Neuronal stem cell (in vitro differentiated cells): ENCODE measurements around the gene RIMS4.

ENCODE experiments used
- DNase-seq: peaks from one replicate; pipeline ENCODE4 v3.0.0-alpha.2; 2013; ENCODE audit warnings: low spot score
- H2AFZ ChIP-seq: one replicate; pipeline ENCODE4 v1.6.1; 2013; ENCODE audit warnings: mild to moderate bottlenecking, low read length, inconsistent platforms
- H2AK5ac ChIP-seq: 2 replicates; pipeline ENCODE4 v1.6.1; 2013; ENCODE audit warnings: low read depth, mild to moderate bottlenecking, inconsistent platforms, low read length, moderate library complexity, mixed read lengths
- H2BK120ac ChIP-seq: 2 replicates; pipeline ENCODE4 v1.6.1; 2013; ENCODE audit warnings: low read depth, mild to moderate bottlenecking, inconsistent platforms, low read length, moderate library complexity, mixed read lengths
- H2BK12ac ChIP-seq: one replicate; pipeline ENCODE4 v1.6.1; 2013; ENCODE audit warnings: low read length, inconsistent platforms
- H2BK15ac ChIP-seq: 2 replicates; pipeline ENCODE4 v1.6.1; 2013; ENCODE audit warnings: mild to moderate bottlenecking, low read length, inconsistent platforms, mixed read lengths
- H2BK5ac ChIP-seq: one replicate; pipeline ENCODE4 v1.6.1; 2013; ENCODE audit warnings: inconsistent platforms, mild to moderate bottlenecking, low read length, moderate library complexity
- H3K14ac ChIP-seq: one replicate; pipeline ENCODE4 v1.6.1; 2013; ENCODE audit warnings: low read length, inconsistent platforms
- H3K18ac ChIP-seq: 2 replicates; pipeline ENCODE4 v1.6.1; 2013; ENCODE audit warnings: low read length, inconsistent platforms
- H3K23ac ChIP-seq: 2 replicates; pipeline ENCODE4 v1.6.1; 2013; ENCODE audit warnings: low read depth, mild to moderate bottlenecking, mixed read lengths, low read length, inconsistent platforms; ENCODE audit not compliant: poor library complexity
- H3K27ac ChIP-seq: replicated peaks from 3 replicates; pipeline ENCODE4 v1.5.1; 2013; ENCODE audit warnings: low read length, inconsistent platforms
- H3K27me3 ChIP-seq, 3 experiments: 2 replicates each; pipeline ENCODE4 v1.6.1; 2013; ENCODE audit warnings: low read length in 3 of 3, mild to moderate bottlenecking in 2 of 3, inconsistent platforms in 1 of 3, low read depth in 1 of 3, mixed read lengths in 1 of 3, moderate library complexity in 1 of 3; ENCODE audit not compliant: control insufficient read depth in 3 of 3, insufficient read depth in 3 of 3
- H3K36me3 ChIP-seq, 2 donors: replicated peaks in 1 of 2; 2 replicates each; pipeline ENCODE4 v1.6.1; 2013; ENCODE audit warnings: low read length in 2 of 2; ENCODE audit not compliant: control insufficient read depth in 2 of 2, insufficient read depth in 2 of 2
- H3K4ac ChIP-seq: 2 replicates; pipeline ENCODE4 v1.6.1; 2013; ENCODE audit warnings: inconsistent platforms, mild to moderate bottlenecking, low read length, moderate library complexity
- H3K4me1 ChIP-seq, 2 donors: 1 replicate in 1 of 2; 2 replicates in 1 of 2; pipeline ENCODE4 v1.6.1; 2013; ENCODE audit warnings: low read length in 2 of 2, low read depth in 1 of 2; ENCODE audit not compliant: control insufficient read depth in 2 of 2, insufficient read depth in 1 of 2
- H3K4me2 ChIP-seq: one replicate; pipeline ENCODE4 v1.6.1; 2013; ENCODE audit warnings: mild to moderate bottlenecking, low read length, inconsistent platforms; ENCODE audit not compliant: insufficient read depth, poor library complexity, severe bottlenecking
- H3K4me3 ChIP-seq, 2 donors: 2 replicates each; pipeline ENCODE4 v1.5.1; 2013; ENCODE audit warnings: low read length in 2 of 2, mild to moderate bottlenecking in 2 of 2, inconsistent platforms in 1 of 2, moderate library complexity in 1 of 2
- H3K79me1 ChIP-seq: one replicate; pipeline ENCODE4 v1.6.1; 2013; ENCODE audit warnings: low read depth, mild to moderate bottlenecking, inconsistent platforms, low read length, moderate library complexity
- H3K9ac ChIP-seq: one replicate; pipeline ENCODE4 v1.6.1; 2013; ENCODE audit warnings: mild to moderate bottlenecking, low read depth, low read length, inconsistent platforms; ENCODE audit not compliant: poor library complexity
- H3K9me3 ChIP-seq, 2 donors: replicated peaks in 1 of 2; 2 replicates each; pipeline versions ENCODE3 to v1.6.1; 2013; ENCODE audit warnings: low read length in 2 of 2, mild to moderate bottlenecking in 2 of 2, inconsistent platforms in 1 of 2, low read depth in 1 of 2, mixed read lengths in 1 of 2, moderate library complexity in 1 of 2; ENCODE audit not compliant: control insufficient read depth in 2 of 2, insufficient read depth in 1 of 2
- H4K8ac ChIP-seq: one replicate; pipeline ENCODE4 v1.6.1; 2013; ENCODE audit warnings: low read depth, mild to moderate bottlenecking, inconsistent platforms, low read length, moderate library complexity
- H4K91ac ChIP-seq: one replicate; pipeline ENCODE4 v1.6.1; 2013; ENCODE audit warnings: low read length, low read depth, mild to moderate bottlenecking, inconsistent platforms; ENCODE audit not compliant: poor library complexity
- WGBS, 2 donors: extraction: QIAGEN DNeasy Blood & Tissue Kit; methylation state at CpG; one replicate each; pipeline ENCODE4 v1.1.7; 2013; ENCODE audit warnings: missing lambda C conversion rate in 2 of 2, mixed read lengths in 1 of 2; ENCODE audit not compliant: insufficient read length in 2 of 2, insufficient replicate concordance in 1 of 2; ENCODE audit errors: extremely low coverage in 2 of 2; 5-methylcytosine and 5-hydroxymethylcytosine counted together

RIMS4 gene

GRCh38 chr20:44780226-44780625 lies 30.1 kb downstream of the RIMS4 start:
- Histone ChIP-seq H3K23ac (no peak overlapping the region), H3K36me3 (no peaks in the 10 kb centered on the region), H3K14ac (no peak overlapping the region), H3K4ac (no peak overlapping the region), H3K4me3 (no peak overlapping the region), H2AFZ (no peak overlapping the region), H3K27me3 (no peaks in the 10 kb centered on the region), H4K91ac (no peak overlapping the region), H3K79me1 (no peaks in the 10 kb centered on the region), H2BK12ac (no peak overlapping the region), H3K27ac (no peak overlapping the region), H3K18ac (no peak overlapping the region), H3K4me2 (no peak overlapping the region), H2BK15ac (no peak overlapping the region), H4K8ac (no peak overlapping the region), H2BK5ac (no peak overlapping the region), H3K9ac (no peak overlapping the region), H2BK120ac (no peak overlapping the region), H3K9me3 (no peaks in the 10 kb centered on the region), H3K4me1 (no peaks in the 10 kb centered on the region), H2AK5ac (no peak overlapping the region)
- WGBS, 2 donors = no CpG with 5 or more reads among the region's 5 CpGs
- DNase-seq = peak; percentile 72

- no peak overlapping the region for H2BK12ac ChIP-seq
- H3K23ac ChIP-seq = no peak overlapping the region
- no peaks in the 10 kb centered on the region for H3K79me1 ChIP-seq
- no peak overlapping the region for H3K18ac ChIP-seq
- no peak overlapping the region for H3K27ac ChIP-seq
- no peak overlapping the region for H2BK120ac ChIP-seq
- no peak overlapping the region for H3K14ac ChIP-seq
- H4K8ac ChIP-seq = no peak overlapping the region
- no peaks in the 10 kb centered on the region for H3K27me3 ChIP-seq
- peak; percentile 59 for DNase-seq
- H3K4ac ChIP-seq = no peak overlapping the region
- H3K9ac ChIP-seq = no peak overlapping the region
- H3K9me3 ChIP-seq = no peaks in the 10 kb centered on the region
- WGBS, 2 donors = no CpG with 5 or more reads among the region's 7 CpGs
- H3K4me2 ChIP-seq = no peak overlapping the region
- no peak overlapping the region for H2BK15ac ChIP-seq
- no peaks in the 10 kb centered on the region for H3K4me1 ChIP-seq
- H2AFZ ChIP-seq = no peak overlapping the region
- no peak overlapping the region for H3K4me3 ChIP-seq
- H3K36me3 ChIP-seq = no peaks in the 10 kb centered on the region
- no peak overlapping the region for H2AK5ac ChIP-seq
- H4K91ac ChIP-seq = no peak overlapping the region
- H2BK5ac ChIP-seq = no peak overlapping the region
Measured at GRCh38 chr20:44776980-44777379, 33.4 kb downstream of the RIMS4 start.

- H3K27me3 ChIP-seq = no peaks in the 10 kb centered on the region
- H4K8ac ChIP-seq = no peak overlapping the region
- no peaks in the 10 kb centered on the region for H3K79me1 ChIP-seq
- no peak overlapping the region for H2BK12ac ChIP-seq
- H2BK5ac ChIP-seq = no peak overlapping the region
- H3K4ac ChIP-seq = no peak overlapping the region
- no CpG with 5 or more reads among the region's 10 CpGs for WGBS, 2 donors
- no peak overlapping the region for H3K14ac ChIP-seq
- H3K4me3 ChIP-seq = no peak overlapping the region
- no peak for DNase-seq
- no peak overlapping the region for H2BK120ac ChIP-seq
- H3K23ac ChIP-seq = no peak overlapping the region
- H2BK15ac ChIP-seq = no peak overlapping the region
- H2AFZ ChIP-seq = no peak overlapping the region
- no peak overlapping the region for H3K27ac ChIP-seq
- H3K4me1 ChIP-seq = peaks cover 0 to 3% of the 10 kb centered on the region in 2 donors
- no peaks in the 10 kb centered on the region for H3K9me3 ChIP-seq
- H4K91ac ChIP-seq = no peak overlapping the region
- H3K36me3 ChIP-seq = no peaks in the 10 kb centered on the region
- no peak overlapping the region for H3K4me2 ChIP-seq
- no peak overlapping the region for H2AK5ac ChIP-seq
- H3K18ac ChIP-seq = no peak overlapping the region
- no peak overlapping the region for H3K9ac ChIP-seq
Measured at GRCh38 chr20:44773070-44773829, 37.1 kb downstream of the RIMS4 start.

- Histone ChIP-seq H3K79me1 (no peaks in the 10 kb centered on the region), H3K4ac (no peak overlapping the region), H2AK5ac (no peak overlapping the region), H4K8ac (no peak overlapping the region), H2BK15ac (no peak overlapping the region), H3K23ac (no peak overlapping the region), H2AFZ (no peak overlapping the region), H3K14ac (no peak overlapping the region), H2BK120ac (no peak overlapping the region), H4K91ac (no peak overlapping the region), H3K4me2 (no peak overlapping the region), H3K9ac (no peak overlapping the region), H3K27me3 (no peaks in the 10 kb centered on the region), H3K27ac (no peak overlapping the region), H3K36me3 (no peaks in the 10 kb centered on the region), H3K9me3 (no peaks in the 10 kb centered on the region), H2BK5ac (no peak overlapping the region), H3K4me1 (peaks cover 0 to 3% of the 10 kb centered on the region in 2 donors), H3K4me3 (no peak overlapping the region), H2BK12ac (no peak overlapping the region), H3K18ac (no peak overlapping the region)
- WGBS, 2 donors = no CpG with 5 or more reads among the region's 8 CpGs
- no peak for DNase-seq
Measured at GRCh38 chr20:44772636-44773035, 37.7 kb downstream of the RIMS4 start.
